Inflammatory macrophage treated with lipopolysaccharide for 4 hours (primary cell): ENCODE results near the gene IL19.
A peak's percentile ranks its signal among the peaks of the same experiment; 100 is the strongest.

Experiments used
- DNase-seq: peaks from one replicate; pipeline ENCODE4 v3.0.0-alpha.2; 2020

Gene IL19

DNA sequence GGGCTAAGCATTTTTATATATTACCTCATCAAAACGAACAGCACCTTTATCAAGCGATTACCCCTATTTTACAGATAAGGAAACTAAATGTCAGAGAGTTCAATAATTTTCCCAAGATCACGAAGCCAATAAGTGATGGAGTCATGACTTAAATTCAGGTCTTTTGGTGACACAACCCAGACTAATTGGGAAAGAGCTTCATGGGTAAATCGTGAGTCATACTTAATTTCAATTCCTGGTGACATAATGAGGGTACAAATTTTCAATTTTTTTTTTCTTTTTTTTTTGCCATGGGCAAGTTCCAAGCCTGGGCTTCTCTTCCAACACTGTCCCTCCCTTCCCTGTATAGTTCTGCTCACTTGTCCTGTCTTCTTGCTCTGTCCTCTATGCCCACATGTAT is 31.8 kb downstream of the IL19 start:
- peak; percentile 90 for DNase-seq

DNA sequence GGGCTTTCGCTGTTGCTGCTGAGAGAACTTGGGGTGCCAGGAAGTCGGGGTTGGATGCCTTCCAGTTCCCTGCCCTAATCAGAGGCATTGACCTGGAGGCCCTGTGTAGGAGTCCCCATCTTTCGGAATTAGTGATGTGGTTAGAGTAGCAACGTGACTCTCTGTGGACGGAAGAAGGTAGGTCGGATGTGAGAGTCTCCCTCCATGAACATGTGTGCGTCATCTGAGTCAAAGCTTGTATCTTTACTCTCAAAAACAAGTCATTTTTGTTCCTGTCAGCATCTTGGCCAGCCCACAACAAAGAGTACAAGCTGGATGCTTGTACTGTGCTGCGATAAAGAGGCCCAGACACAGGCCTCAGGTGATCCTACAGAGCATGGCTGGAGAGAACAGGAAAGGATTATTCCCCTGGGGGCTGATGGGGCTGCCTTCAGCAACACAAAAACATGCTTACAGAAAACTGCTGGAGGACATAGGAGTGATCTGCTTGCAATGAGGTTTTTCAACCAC is 32.7 kb downstream of the IL19 start:
- DNase-seq, result no peak

- no peak for DNase-seq
Observed at GRCh38 chr1:206804156-206804737, 33.7 kb downstream of the IL19 start.

GRCh38 chr1:206805357-206805756 is 34.8 kb downstream of the IL19 start:
- DNase-seq, result no peak

GRCh38 chr1:206808615-206809014 is 38.0 kb downstream of the IL19 start:
- peak; percentile 69 for DNase-seq

- DNase-seq, result peak; percentile 66
Observed at GRCh38 chr1:206809504-206810084, 39.0 kb downstream of the IL19 start.

DNA sequence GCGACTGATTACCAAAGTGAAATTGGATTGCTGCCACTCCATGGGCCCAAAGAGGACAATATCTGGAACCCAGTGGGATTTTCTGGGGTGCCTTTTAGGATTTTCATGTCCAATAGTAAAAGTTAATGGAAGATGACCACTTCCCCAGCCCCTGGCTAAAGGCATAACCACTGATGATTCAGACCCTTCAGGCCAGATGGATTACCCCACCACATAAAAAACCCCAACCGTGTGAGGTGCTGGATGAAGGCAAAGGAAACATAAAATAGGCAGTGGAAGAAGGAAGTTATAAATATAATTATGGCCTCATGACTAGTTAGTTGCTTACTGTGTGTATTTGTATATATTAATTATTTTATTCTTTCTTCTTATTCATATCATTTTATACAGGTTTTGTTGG is 41.9 kb downstream of the IL19 start:
- DNase-seq, result peak; percentile 66

- DNase-seq, result peak; percentile 42
Observed at GRCh38 chr1:206814716-206815341, 44.3 kb downstream of the IL19 start.

GRCh38 chr1:206816390-206817287 is 46.1 kb downstream of the IL19 start:
- peak; percentile 40 for DNase-seq

- no peak for DNase-seq
Observed at GRCh38 chr1:206821493-206821892, 50.9 kb downstream of the IL19 start.

DNA sequence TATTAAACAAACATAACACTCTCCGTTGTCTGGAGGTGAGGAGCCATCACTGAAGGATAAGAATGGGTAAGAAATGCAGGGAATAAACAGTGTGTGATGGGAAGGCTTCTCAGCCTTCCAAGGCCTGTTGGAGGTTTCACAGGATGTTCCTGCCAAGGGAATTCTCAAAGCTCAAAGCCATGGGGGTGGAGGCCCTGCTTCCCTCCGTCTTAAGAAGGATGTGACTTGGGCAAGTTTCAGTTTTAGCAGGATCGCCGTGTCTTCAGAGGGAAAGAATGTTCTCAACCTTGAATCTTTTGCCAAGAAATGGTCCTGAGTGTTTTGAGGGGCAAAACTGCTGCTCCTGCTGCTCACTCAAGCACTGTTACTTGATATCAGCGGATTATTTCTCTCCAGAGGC is 53.2 kb downstream of the IL19 start:
- no peak for DNase-seq

GRCh38 chr1:206824331-206824730 is 53.8 kb downstream of the IL19 start:
- DNase-seq, result peak; percentile 65

GRCh38 chr1:206826394-206826793 is 55.8 kb downstream of the IL19 start:
- DNase-seq, result no peak

GRCh38 chr1:206828061-206828460 is 57.5 kb downstream of the IL19 start:
- no peak for DNase-seq

- DNase-seq, result no peak
Observed at GRCh38 chr1:206828765-206829164, 58.2 kb downstream of the IL19 start.

- no peak for DNase-seq
Observed at GRCh38 chr1:206829282-206829681, 58.7 kb downstream of the IL19 start.

- DNase-seq, result peak; percentile 30
Observed at GRCh38 chr1:206829875-206830274, 59.3 kb downstream of the IL19 start.

DNA sequence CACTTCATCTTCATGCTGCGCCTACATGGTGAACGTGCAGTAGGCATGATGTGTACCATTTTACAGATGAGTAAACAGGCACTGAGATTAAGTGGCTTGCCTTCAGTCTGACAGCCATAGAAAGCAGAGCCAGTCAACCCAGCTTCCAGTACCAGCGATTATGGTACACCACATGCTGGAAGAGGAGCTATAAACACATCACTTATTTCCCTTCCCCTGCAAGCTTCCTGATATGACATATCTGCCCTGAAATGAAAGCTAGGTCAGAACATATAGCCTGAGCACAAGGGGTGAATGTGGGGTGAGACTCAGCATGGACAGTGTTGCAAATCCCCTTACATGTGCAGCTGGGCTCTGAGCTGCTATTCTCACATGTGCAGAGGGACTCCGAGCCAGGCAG is 61.1 kb downstream of the IL19 start:
- DNase-seq, result peak; percentile 49

DNA sequence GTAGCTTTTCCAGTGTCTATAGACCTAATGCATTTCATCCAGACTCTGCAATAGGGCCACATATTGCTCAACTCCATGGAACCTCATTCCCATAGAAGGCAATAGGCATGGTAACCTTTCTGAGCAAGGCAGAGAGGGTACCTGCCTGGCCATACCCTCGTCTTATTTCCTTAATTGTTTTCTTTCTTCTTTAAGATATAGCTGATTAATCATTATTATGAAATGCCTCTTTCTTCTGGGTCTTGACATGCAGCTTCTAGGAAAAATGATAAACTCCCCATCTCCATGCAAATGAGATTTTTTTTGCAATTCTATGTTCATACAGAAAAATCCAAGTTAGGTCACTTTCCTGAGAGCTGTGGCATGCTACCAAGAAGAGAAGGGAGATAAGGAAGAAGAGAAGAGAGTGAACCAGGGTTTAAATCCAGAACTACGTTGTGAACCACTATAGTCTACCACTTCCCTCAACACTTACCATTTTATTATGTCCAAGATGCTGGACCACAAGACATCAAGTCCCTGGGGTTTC is 61.8 kb downstream of the IL19 start:
- peak; percentile 79 for DNase-seq

GRCh38 chr1:206833106-206833680 is 62.6 kb downstream of the IL19 start:
- peak; percentile 84 for DNase-seq

GRCh38 chr1:206833801-206834200 is 63.2 kb downstream of the IL19 start:
- peak; percentile 68 for DNase-seq

GRCh38 chr1:206834217-206834616 is 63.6 kb downstream of the IL19 start:
- DNase-seq, result no peak

DNA sequence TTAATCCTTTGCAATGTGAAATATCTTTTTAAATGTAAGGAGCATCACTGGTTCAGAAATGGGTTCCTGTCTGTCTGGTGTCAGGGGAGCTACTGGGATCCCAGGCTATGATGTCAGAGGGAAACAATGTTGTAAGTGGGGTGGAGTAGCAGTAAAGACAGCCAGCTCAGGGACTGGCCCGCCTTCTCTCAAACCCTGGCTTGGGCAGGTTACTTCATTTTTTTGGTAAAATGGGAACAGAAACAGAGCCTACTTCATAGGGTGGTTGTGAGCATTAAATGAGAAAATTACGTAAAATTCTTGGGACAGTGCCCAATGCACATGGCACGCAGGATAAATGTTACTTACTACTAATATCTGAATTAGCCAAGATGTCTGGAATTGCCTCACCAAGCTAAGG is 64.1 kb downstream of the IL19 start:
- DNase-seq, result peak; percentile 98
